Stimulated activated CD8-positive, alpha-beta memory T cell treated with anti-CD3 and anti-CD28 coated beads, Interleukin-2, amount 100 ng/mL, for 48 hours (primary cell): Measurements from ENCODE around the gene MECP2.
"Not testable (repeated sequence)": the region's sequence is repeated elsewhere in the genome, so short reads cannot be mapped to it uniquely, and the experiment has no call there.

Source experiments
- DNase-seq, 2 donors: peaks; one replicate each; pipeline ENCODE4 v3.0.0-alpha.2; 2020; ENCODE audit warnings: low read depth in 2 of 2

Gene MECP2

GRCh38 chrX:154017766-154018517 lies 79.6 kb downstream of the MECP2 start:
- no peak for DNase-seq

GRCh38 chrX:154016366-154017076 lies 81.0 kb downstream of the MECP2 start:
- no peak for DNase-seq

- DNase-seq = no peak
These were observed 81.8 kb downstream of the MECP2 start for GRCh38 chrX:154015581-154016264.

- DNase-seq = no peak
These were observed 82.8 kb downstream of the MECP2 start for GRCh38 chrX:154014429-154015380.

- no peak for DNase-seq
These were observed 83.7 kb downstream of the MECP2 start for GRCh38 chrX:154013614-154014360.

- no peak for DNase-seq
These were observed 84.5 kb downstream of the MECP2 start for GRCh38 chrX:154013001-154013421.

GRCh38 chrX:154012336-154012991 lies 85.1 kb downstream of the MECP2 start:
- no peak for DNase-seq

- DNase-seq = no peak
These were observed 85.9 kb downstream of the MECP2 start for GRCh38 chrX:154011376-154012335.

GRCh38 chrX:154010330-154011087 lies 87.0 kb downstream of the MECP2 start:
- DNase-seq = no peak

- DNase-seq = no peak
These were observed 89.0 kb downstream of the MECP2 start for GRCh38 chrX:154008521-154008920.

- no peak for DNase-seq
These were observed 90.6 kb downstream of the MECP2 start for GRCh38 chrX:154006947-154007346.

- no peak for DNase-seq
These were observed 93.2 kb downstream of the MECP2 start for GRCh38 chrX:154004315-154004714.

GRCh38 chrX:154002215-154002719 lies 95.2 kb downstream of the MECP2 start:
- no peak for DNase-seq

GRCh38 chrX:154000051-154000450 lies 97.5 kb downstream of the MECP2 start:
- DNase-seq = no peak

- DNase-seq = no peak
These were observed 98.0 kb downstream of the MECP2 start for GRCh38 chrX:153999359-154000037.

- no peak for DNase-seq
These were observed 102.0 kb downstream of the MECP2 start for GRCh38 chrX:153995504-153995903.

GRCh38 chrX:153994398-153994797 lies 103.1 kb downstream of the MECP2 start:
- not testable (repeated sequence) for DNase-seq

GRCh38 chrX:153993978-153994377 lies 103.5 kb downstream of the MECP2 start:
- DNase-seq = no peak
